Testis (tissue), 2 donors: ENCODE measurements around the gene RASSF8.

Experiments used
- CTCF ChIP-seq, 3 experiments: fragments of 450-650 bp in 2 of 3; fragments of 200-600 bp in 1 of 3; sonication (generic) in 1 of 3; IDR thresholded peaks; one replicate each; pipeline ENCODE4 v1.5.1; 2016 to 2019; ENCODE audit warnings: antibody characterized with exemption in 3 of 3, mild to moderate bottlenecking in 2 of 3, moderate library complexity in 1 of 3
- POLR2A ChIP-seq: fragments of 450-650 bp; IDR thresholded peaks from one replicate; pipeline ENCODE4 v1.6.1; 2017; ENCODE audit warnings: antibody characterized with exemption, mild to moderate bottlenecking, moderate library complexity

- TF ChIP-seq CTCF (IDR thresholded peaks at IDR 0.05) (no peak), POLR2A (no peak)
These were observed 31.9 kb upstream of the RASSF8 start for GRCh38 chr12:25926536-25926935.
